ENCODE data around the gene TANGO6. TPM values are rescaled to one million over a fixed set of nuclear protein-coding genes. Genes with fewer than 3 reads are reported as not detected.
"Not testable (repeated sequence)": the region's sequence is repeated elsewhere in the genome, so short reads cannot be mapped to it uniquely, and the experiment has no call there.

TANGO6 gene
- total RNA-seq, 2 experiments from 2014 or later: 22.7 to 22.8 TPM

GRCh38 chr16:69126221-69126620 is 282.9 kb downstream of the TANGO6 start:
- Histone ChIP-seq H3K9me2 (ENCODE audit: insufficient read depth, low read length) (no peaks in the 10 kb centered on the region), H3K27ac (ENCODE audit: low read depth, low read length, poor library complexity, severe bottlenecking) (no peak overlapping the region), H2AFZ (ENCODE audit: low read length) (no peak overlapping the region), H3K4me2 (ENCODE audit: low read length) (no peak overlapping the region), H4K20me1 (ENCODE audit: insufficient read depth, low read length) (peaks cover 11% of the 10 kb centered on the region; the same call in 1 of the 2 replicates), H3K79me2 (ENCODE audit: insufficient read depth, low read depth, low read length) (peaks cover 67% of the 10 kb centered on the region), H3K4me3 (ENCODE audit: low read depth, low read length, poor library complexity, severe bottlenecking) (no peak overlapping the region), H3K36me3 (ENCODE audit: insufficient read depth, low read length) (peaks cover 88% of the 10 kb centered on the region), H3K4me1 (ENCODE audit: insufficient read depth, low read length, poor library complexity, severe bottlenecking) (peaks cover 13% of the 10 kb centered on the region), H3K9me3 (ENCODE audit: low read length) (no peaks in the 10 kb centered on the region)
- ChIA-PET CTCF (ENCODE audit: unreplicated experiment) (no interaction called here), POLR2A (no interaction called here)
- no TSS peak for BruUV-seq (replicated peaks)
- intact Hi-C loops (cut with micrococcal nuclease; ENCODE audit: unreplicated experiment): no loop called here
- TF ChIP-seq EZH2phosphoT487 (IDR thresholded peaks at IDR 0.05; ENCODE audit: borderline replicate concordance, low read depth, low read length) (no peak), CTCF (conservative IDR thresholded peaks at IDR 0.05; ENCODE audit: low read length) (no peak)
- DNase-seq (ENCODE audit: low spot score): no peak

- H3K27ac ChIP-seq (ENCODE audit: low read depth, low read length, poor library complexity, severe bottlenecking); H3K9me2 ChIP-seq (ENCODE audit: insufficient read depth, low read length); DNase-seq (ENCODE audit: low spot score); intact Hi-C loops (cut with micrococcal nuclease; ENCODE audit: unreplicated experiment); POLR2A ChIA-PET; H3K4me3 ChIP-seq (ENCODE audit: low read depth, low read length, poor library complexity, severe bottlenecking); H3K4me2 ChIP-seq (ENCODE audit: low read length); H3K9me3 ChIP-seq (ENCODE audit: low read length); BruUV-seq (replicated peaks); CTCF ChIA-PET (ENCODE audit: unreplicated experiment); H2AFZ ChIP-seq (ENCODE audit: low read length): not testable (repeated sequence)
- peaks cover 72% of the 10 kb centered on the region for H3K79me2 ChIP-seq (ENCODE audit: insufficient read depth, low read depth, low read length)
- peaks cover 88% of the 10 kb centered on the region for H3K36me3 ChIP-seq (ENCODE audit: insufficient read depth, low read length)
- H3K4me1 ChIP-seq (ENCODE audit: insufficient read depth, low read length, poor library complexity, severe bottlenecking): peaks cover 13% of the 10 kb centered on the region
- H4K20me1 ChIP-seq (ENCODE audit: insufficient read depth, low read length): peaks cover 11% of the 10 kb centered on the region; the same call in 1 of the 2 replicates
These were observed 283.5 kb downstream of the TANGO6 start for GRCh38 chr16:69126801-69127200.

GRCh38 chr16:69127966-69128510 is 284.7 kb downstream of the TANGO6 start:
- Histone ChIP-seq H3K9me3 (ENCODE audit: low read length) (no peaks in the 10 kb centered on the region), H3K79me2 (ENCODE audit: insufficient read depth, low read depth, low read length) (peaks cover 76% of the 10 kb centered on the region), H3K4me3 (ENCODE audit: low read depth, low read length, poor library complexity, severe bottlenecking) (no peak overlapping the region), H3K27ac (ENCODE audit: low read depth, low read length, poor library complexity, severe bottlenecking) (no peak overlapping the region), H3K36me3 (ENCODE audit: insufficient read depth, low read length) (peaks cover 77% of the 10 kb centered on the region), H3K4me1 (ENCODE audit: insufficient read depth, low read length, poor library complexity, severe bottlenecking) (peaks cover 13% of the 10 kb centered on the region), H3K4me2 (ENCODE audit: low read length) (no peak overlapping the region), H2AFZ (ENCODE audit: low read length) (no peak overlapping the region), H3K9me2 (ENCODE audit: insufficient read depth, low read length) (no peaks in the 10 kb centered on the region), H4K20me1 (ENCODE audit: insufficient read depth, low read length) (peaks cover 13% of the 10 kb centered on the region; the same call in 1 of the 2 replicates)
- no peak for DNase-seq (ENCODE audit: low spot score)
- CTCF ChIA-PET (ENCODE audit: unreplicated experiment): no interaction called here
- TF ChIP-seq EZH2phosphoT487 (IDR thresholded peaks at IDR 0.05; ENCODE audit: borderline replicate concordance, low read depth, low read length) (no peak), CTCF (conservative IDR thresholded peaks at IDR 0.05; ENCODE audit: low read length) (no peak)
- intact Hi-C loops (cut with micrococcal nuclease; ENCODE audit: unreplicated experiment): no loop called here
- BruUV-seq (replicated peaks): no TSS peak
- POLR2A ChIA-PET: no interaction called here
